Measurements from ENCODE around the gene ZNF440.

DNA sequence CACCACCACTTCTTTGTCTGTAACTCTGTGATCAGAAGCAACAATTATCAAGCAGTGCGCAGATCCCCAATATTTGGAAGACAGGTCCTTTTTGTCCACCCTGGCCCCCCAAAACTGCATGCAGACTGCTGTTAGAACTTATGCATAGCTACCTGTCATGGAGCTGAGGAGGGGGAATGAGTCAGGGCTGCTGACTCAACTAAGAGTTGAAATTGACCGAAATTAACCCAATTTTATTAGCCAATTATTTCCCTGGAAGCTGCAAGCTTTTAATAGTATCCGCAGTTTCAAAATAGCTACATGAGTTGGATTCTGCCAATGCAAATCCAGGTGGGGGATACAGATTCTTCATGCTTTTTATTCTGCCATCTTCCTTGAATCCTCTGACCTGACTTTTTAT lies 29.7 kb upstream of the ZNF440 start:
- TF ChIP-seq CTCF (conservative IDR thresholded peaks at IDR 0.05; ENCODE audit: low read length) (no peak), EZH2phosphoT487 (IDR thresholded peaks at IDR 0.05; ENCODE audit: borderline replicate concordance) (no peak)
